Measurements from ENCODE around the gene AOPEP.

GRCh38 chr9:95083086-95083768, 356.7 kb downstream of the AOPEP start:
- TF ChIP-seq CTCF (IDR thresholded peaks at IDR 0.05; ENCODE audit: insufficient read depth, low read length, poor library complexity, severe bottlenecking): no peak
- TF ChIP-seq EZH2phosphoT487 (conservative IDR thresholded peaks at IDR 0.05; ENCODE audit: low read length): no peak

Data from SU-DHL-6 (cell line).